Hepatocyte (in vitro differentiated cells): ENCODE results near the gene GP1BB. TPM values are rescaled to one million over a fixed set of nuclear protein-coding genes. Genes with fewer than 3 reads are reported as not detected.

Experiments used
- DNase-seq: peaks from one replicate; pipeline ENCODE4 v3.0.0-alpha.2; 2016; ENCODE audit warnings: low spot score
- H2AFZ ChIP-seq: fragments of 200-600 bp; sonication (generic); 2 replicates; pipeline ENCODE4 v1.6.0; 2016; ENCODE audit warnings: antibody characterized with exemption, mild to moderate bottlenecking
- H3K27ac ChIP-seq: fragments of 200-600 bp; sonication (generic); 2 replicates; pipeline ENCODE4 v1.5.1; 2016; ENCODE audit warnings: mild to moderate bottlenecking
- H3K27me3 ChIP-seq: fragments of 200-600 bp; sonication (generic); 2 replicates; pipeline ENCODE4 v1.6.1; 2016
- H3K36me3 ChIP-seq: fragments of 200-600 bp; sonication (generic); replicated peaks from 2 replicates; pipeline ENCODE4 v1.5.1; 2016; ENCODE audit warnings: low read depth; ENCODE audit not compliant: insufficient read depth
- H3K4me1 ChIP-seq: fragments of 200-600 bp; sonication (generic); 2 replicates; pipeline ENCODE4 v1.5.1; 2016; ENCODE audit warnings: mild to moderate bottlenecking, moderate library complexity; ENCODE audit not compliant: insufficient read depth
- H3K4me2 ChIP-seq: fragments of 200-600 bp; sonication (generic); 2 replicates; pipeline ENCODE4 v1.6.0; 2016
- H3K4me3 ChIP-seq: fragments of 200-600 bp; sonication (generic); 2 replicates; pipeline ENCODE4 v1.5.1; 2016; ENCODE audit warnings: mild to moderate bottlenecking
- H3K79me2 ChIP-seq: fragments of 200-600 bp; sonication (generic); 2 replicates; pipeline ENCODE4 v1.6.0; 2017; ENCODE audit warnings: mild to moderate bottlenecking
- H3K9me2 ChIP-seq: fragments of 200-600 bp; sonication (generic); replicated peaks from 2 replicates; pipeline ENCODE4 v1.6.0; 2017; ENCODE audit warnings: mild to moderate bottlenecking; ENCODE audit not compliant: insufficient read depth
- H3K9me3 ChIP-seq: fragments of 200-600 bp; sonication (generic); 2 replicates; pipeline ENCODE4 v1.5.1; 2016; ENCODE audit warnings: low read depth, mild to moderate bottlenecking
- H4K20me1 ChIP-seq: fragments of 200-600 bp; sonication (generic); 2 replicates; pipeline ENCODE4 v1.6.0; 2016; ENCODE audit warnings: mild to moderate bottlenecking; ENCODE audit not compliant: insufficient read depth, poor library complexity, severe bottlenecking
- EZH2 ChIP-seq: fragments of 200-600 bp; sonication (generic); IDR thresholded peaks from 2 replicates; pipeline ENCODE4 v1.6.1; 2016; ENCODE audit warnings: antibody characterized with exemption, mild to moderate bottlenecking, borderline replicate concordance
- EZH2phosphoT487 ChIP-seq: fragments of 200-600 bp; sonication (generic); IDR thresholded peaks from one replicate; pipeline ENCODE4 v1.6.1; 2018; ENCODE audit warnings: antibody characterized with exemption, mild to moderate bottlenecking, low read depth, moderate library complexity; ENCODE audit not compliant: unreplicated experiment, severe bottlenecking
- WGBS: methylation state at CpG from one replicate; pipeline ENCODE4 v1.1.6; 2016; ENCODE audit warnings: low lambda C conversion rate; ENCODE audit errors: missing lambda C conversion rate; 5-methylcytosine and 5-hydroxymethylcytosine counted together
- polyA plus RNA-seq: library from polyadenylated mRNA; unstranded; fragments of >200 nt; fragmentation: Nextera tagmentation; extraction: Ambion mirVana; gene quantifications from 2 replicates; pipeline ENCODE4 v1.2.1, GENCODE V29; 2016
- total RNA-seq: library from RNA; depleted of rRNA; stranded (reverse); fragments of >200 nt; gene quantifications from 2 replicates; pipeline ENCODE4 v1.2.3, GENCODE V29; 2014
- TF ChIP-seq, protein P1 (sequence below): fragments of 200-600 bp; sonication (generic); IDR thresholded peaks from 2 replicates; pipeline ENCODE4 v1.5.1; 2016; ENCODE audit warnings: antibody characterized with exemption, mild to moderate bottlenecking; ENCODE audit not compliant: poor library complexity

GP1BB gene
- total and polyA plus RNA-seq, 2 experiments from 2014 or later: 2.5 to 2.8 TPM

DNA sequence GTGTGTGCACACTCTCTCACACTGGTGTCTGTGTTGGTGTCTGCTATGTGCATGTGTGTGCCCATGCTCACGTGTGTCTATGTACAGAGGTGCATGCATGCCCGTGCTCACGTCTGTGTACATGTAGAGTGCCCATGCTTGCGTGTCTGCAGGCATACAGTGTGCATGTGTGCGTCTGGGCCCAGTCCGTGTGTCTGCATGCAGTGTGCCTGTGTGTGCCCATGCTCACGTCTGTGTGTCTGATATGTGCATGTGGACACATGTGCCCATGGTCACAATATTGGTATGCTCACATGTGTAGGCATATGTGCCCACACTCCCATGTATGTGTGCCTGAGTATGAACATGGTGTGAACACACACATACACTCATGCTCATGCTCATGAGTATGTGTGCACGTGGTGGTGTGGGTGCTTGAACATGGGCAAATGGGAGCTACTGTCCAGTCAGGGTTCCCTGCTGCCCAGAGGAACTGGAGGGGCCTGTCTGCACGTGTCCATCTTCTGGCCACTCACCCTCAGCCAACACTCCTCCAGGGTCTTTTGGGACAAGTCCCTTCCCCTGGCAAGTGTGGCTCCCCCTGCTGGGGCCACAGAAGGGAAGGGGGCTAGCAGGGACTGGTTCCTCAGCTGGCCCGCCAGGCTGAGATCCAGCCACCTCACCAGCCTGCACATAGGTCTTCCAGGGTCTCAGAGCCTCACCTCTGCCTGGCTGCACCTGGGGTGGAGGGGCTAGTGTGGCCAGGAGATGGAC, 29.9 kb downstream of the GP1BB start:
- no peak for TF ChIP-seq EZH2
- no peak for TF ChIP-seq EZH2phosphoT487
- TF ChIP-seq, protein P1, sequence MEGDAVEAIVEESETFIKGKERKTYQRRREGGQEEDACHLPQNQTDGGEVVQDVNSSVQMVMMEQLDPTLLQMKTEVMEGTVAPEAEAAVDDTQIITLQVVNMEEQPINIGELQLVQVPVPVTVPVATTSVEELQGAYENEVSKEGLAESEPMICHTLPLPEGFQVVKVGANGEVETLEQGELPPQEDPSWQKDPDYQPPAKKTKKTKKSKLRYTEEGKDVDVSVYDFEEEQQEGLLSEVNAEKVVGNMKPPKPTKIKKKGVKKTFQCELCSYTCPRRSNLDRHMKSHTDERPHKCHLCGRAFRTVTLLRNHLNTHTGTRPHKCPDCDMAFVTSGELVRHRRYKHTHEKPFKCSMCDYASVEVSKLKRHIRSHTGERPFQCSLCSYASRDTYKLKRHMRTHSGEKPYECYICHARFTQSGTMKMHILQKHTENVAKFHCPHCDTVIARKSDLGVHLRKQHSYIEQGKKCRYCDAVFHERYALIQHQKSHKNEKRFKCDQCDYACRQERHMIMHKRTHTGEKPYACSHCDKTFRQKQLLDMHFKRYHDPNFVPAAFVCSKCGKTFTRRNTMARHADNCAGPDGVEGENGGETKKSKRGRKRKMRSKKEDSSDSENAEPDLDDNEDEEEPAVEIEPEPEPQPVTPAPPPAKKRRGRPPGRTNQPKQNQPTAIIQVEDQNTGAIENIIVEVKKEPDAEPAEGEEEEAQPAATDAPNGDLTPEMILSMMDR: no peak
- Histone ChIP-seq H3K36me3 (no peaks in the 10 kb centered on the region), H3K27ac (no peak overlapping the region), H3K27me3 (peaks cover 71% of the 10 kb centered on the region), H3K79me2 (no peaks in the 10 kb centered on the region), H3K9me2 (no peaks in the 10 kb centered on the region), H4K20me1 (no peaks in the 10 kb centered on the region), H3K9me3 (no peaks in the 10 kb centered on the region), H3K4me1 (peaks cover 10% of the 10 kb centered on the region), H3K4me2 (no peak overlapping the region), H2AFZ (no peak overlapping the region), H3K4me3 (no peak overlapping the region)
- DNase-seq: no peak
- WGBS: 83% methylated on average over 10 of the region's 10 CpGs

DNA sequence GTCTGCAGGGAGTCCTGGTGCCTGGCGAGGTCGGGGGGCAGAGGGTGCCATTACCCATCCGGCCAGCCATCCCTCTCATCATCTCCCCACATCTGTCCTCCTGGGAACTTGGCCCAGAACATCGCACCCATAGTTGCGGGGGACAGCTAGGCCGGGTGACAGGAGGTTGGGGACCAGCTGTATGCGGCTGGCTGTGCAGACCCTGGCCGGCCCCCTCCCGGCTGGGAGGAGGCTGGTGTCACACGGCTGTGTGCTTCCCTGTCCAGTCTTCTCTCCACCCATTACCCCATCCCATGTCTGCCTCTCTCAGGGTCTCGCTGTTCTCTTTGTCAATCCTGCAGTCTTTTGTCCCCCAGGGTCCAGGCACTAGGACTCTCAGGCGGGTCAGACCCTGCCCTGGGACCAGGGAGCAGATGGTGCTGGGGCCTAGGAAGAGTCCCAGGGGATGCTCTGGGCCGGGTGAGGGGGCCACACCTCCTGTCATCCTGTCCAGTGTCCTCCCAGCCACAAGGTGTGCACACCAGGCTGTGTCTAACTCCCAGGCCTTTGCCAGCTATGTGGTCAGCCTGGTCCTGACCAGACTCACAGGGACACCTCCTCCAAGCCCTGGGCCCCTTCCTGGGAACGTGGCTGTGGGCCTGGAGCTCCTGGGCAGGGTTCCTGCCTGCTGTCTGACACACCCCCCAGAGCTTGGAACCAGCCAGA, 30.8 kb downstream of the GP1BB start:
- H3K9me3 ChIP-seq: no peaks in the 10 kb centered on the region
- no peaks in the 10 kb centered on the region for H3K9me2 ChIP-seq
- no peaks in the 10 kb centered on the region for H3K36me3 ChIP-seq
- H3K27me3 ChIP-seq: peaks cover 75% of the 10 kb centered on the region
- DNase-seq: no peak
- H3K4me2 ChIP-seq: no peak overlapping the region
- no peak overlapping the region for H3K4me3 ChIP-seq
- H3K4me1 ChIP-seq: peaks cover 10% of the 10 kb centered on the region
- TF ChIP-seq, protein P1: no peak
- TF ChIP-seq EZH2phosphoT487 (no peak), EZH2 (no peak)
- H4K20me1 ChIP-seq: no peaks in the 10 kb centered on the region
- 82% methylated on average over 14 of the region's 14 CpGs for WGBS
- H3K27ac ChIP-seq: no peak overlapping the region
- no peak overlapping the region for H2AFZ ChIP-seq
- no peaks in the 10 kb centered on the region for H3K79me2 ChIP-seq

DNA sequence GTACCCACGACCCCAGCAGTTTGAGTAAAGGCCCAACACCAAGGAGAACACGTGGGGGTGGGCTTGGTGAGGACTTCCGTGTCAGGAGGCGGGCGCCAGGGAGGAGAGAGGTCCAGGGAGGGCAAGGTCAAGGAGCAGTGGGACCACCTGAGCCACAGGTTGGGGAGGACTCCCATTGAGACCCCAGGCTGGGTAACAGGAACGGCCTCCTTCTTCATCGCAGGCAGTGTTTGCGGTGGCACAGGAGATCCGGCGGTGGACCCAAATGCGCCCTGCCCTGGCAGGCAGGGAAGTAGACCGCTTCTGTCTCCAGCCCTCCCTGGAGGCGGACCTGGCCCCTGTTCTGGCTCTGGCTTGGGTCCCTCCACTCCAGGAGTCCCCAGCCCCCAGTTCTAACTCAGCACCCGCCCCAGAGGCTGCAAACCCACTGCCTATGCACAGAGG, 31.4 kb downstream of the GP1BB start:
- H3K9me3 ChIP-seq: no peaks in the 10 kb centered on the region
- no peak overlapping the region for H3K4me3 ChIP-seq
- no peaks in the 10 kb centered on the region for H3K79me2 ChIP-seq
- H3K27ac ChIP-seq: no peak overlapping the region
- no peaks in the 10 kb centered on the region for H3K9me2 ChIP-seq
- H4K20me1 ChIP-seq: peaks cover under 1% of the 10 kb centered on the region
- 34% methylated on average over 12 of the region's 14 CpGs for WGBS
- peak overlapping the region; percentile 67 for H3K4me2 ChIP-seq
- no peak for DNase-seq
- peaks cover 10% of the 10 kb centered on the region for H3K4me1 ChIP-seq
- H3K36me3 ChIP-seq: no peaks in the 10 kb centered on the region
- H2AFZ ChIP-seq: no peak overlapping the region
- TF ChIP-seq EZH2 (no peak), EZH2phosphoT487 (no peak)
- TF ChIP-seq, protein P1: no peak
- H3K27me3 ChIP-seq: peaks cover 81% of the 10 kb centered on the region
